ENCODE results near the gene CA10. TPM values are rescaled to one million over a fixed set of nuclear protein-coding genes. Genes with fewer than 3 reads are reported as not detected.

The CA10 gene
- total RNA-seq (ENCODE audit: unreplicated experiment): 1.3 TPM
- long read RNA-seq: 0 reads

- Mint-ChIP-seq H3K27me3 (ENCODE audit: unreplicated experiment) (peaks cover 16% of the 10 kb centered on the region), H3K36me3 (ENCODE audit: unreplicated experiment) (no peaks in the 10 kb centered on the region), H3K27ac (ENCODE audit: unreplicated experiment) (peak within 1 kb of the TSS; percentile 59), H3K4me3 (ENCODE audit: unreplicated experiment) (peak within 1 kb of the TSS; percentile 95), H3K4me1 (ENCODE audit: low read depth, unreplicated experiment) (peaks cover 12% of the 10 kb centered on the region), H3K9me3 (ENCODE audit: unreplicated experiment) (peaks cover 2% of the 10 kb centered on the region)
- TF ChIP-seq CTCF (IDR thresholded peaks at IDR 0.05; ENCODE audit: partially characterized antibody, unreplicated experiment): peak; percentile 11
- DNase-seq: peak; percentile 66
Measured at GRCh38 chr17:52158450-52159042, at the start of gene CA10. Gene CA10 (minus strand): TSS chr17:52158714.

- TF ChIP-seq CTCF (IDR thresholded peaks at IDR 0.05; ENCODE audit: partially characterized antibody, unreplicated experiment): no peak
- H3K4me1 Mint-ChIP-seq (ENCODE audit: low read depth, unreplicated experiment): peaks cover 8% of the 10 kb centered on the region
- peaks cover 2% of the 10 kb centered on the region for H3K9me3 Mint-ChIP-seq (ENCODE audit: unreplicated experiment)
- H3K27ac Mint-ChIP-seq (ENCODE audit: unreplicated experiment): no peak overlapping the region
- no peak for DNase-seq
- H3K27me3 Mint-ChIP-seq (ENCODE audit: unreplicated experiment): no peaks in the 10 kb centered on the region
- no peak overlapping the region for H3K4me3 Mint-ChIP-seq (ENCODE audit: unreplicated experiment)
- H3K36me3 Mint-ChIP-seq (ENCODE audit: unreplicated experiment): no peaks in the 10 kb centered on the region
Measured at GRCh38 chr17:52207796-52208195, 49.3 kb upstream of the CA10 start.

GRCh38 chr17:52202520-52203080 is 44.1 kb upstream of the CA10 start:
- Mint-ChIP-seq H3K9me3 (ENCODE audit: unreplicated experiment) (no peaks in the 10 kb centered on the region), H3K27me3 (ENCODE audit: unreplicated experiment) (no peaks in the 10 kb centered on the region), H3K36me3 (ENCODE audit: unreplicated experiment) (no peaks in the 10 kb centered on the region), H3K4me1 (ENCODE audit: low read depth, unreplicated experiment) (peaks cover 2% of the 10 kb centered on the region), H3K4me3 (ENCODE audit: unreplicated experiment) (no peak overlapping the region), H3K27ac (ENCODE audit: unreplicated experiment) (no peak overlapping the region)
- DNase-seq: no peak
- TF ChIP-seq CTCF (IDR thresholded peaks at IDR 0.05; ENCODE audit: partially characterized antibody, unreplicated experiment): no peak

- TF ChIP-seq CTCF (IDR thresholded peaks at IDR 0.05; ENCODE audit: partially characterized antibody, unreplicated experiment): no peak
- Mint-ChIP-seq H3K4me1 (ENCODE audit: low read depth, unreplicated experiment) (no peaks in the 10 kb centered on the region), H3K4me3 (ENCODE audit: unreplicated experiment) (no peak overlapping the region), H3K9me3 (ENCODE audit: unreplicated experiment) (no peaks in the 10 kb centered on the region), H3K27ac (ENCODE audit: unreplicated experiment) (no peak overlapping the region), H3K27me3 (ENCODE audit: unreplicated experiment) (no peaks in the 10 kb centered on the region), H3K36me3 (ENCODE audit: unreplicated experiment) (no peaks in the 10 kb centered on the region)
- no peak for DNase-seq
Measured at GRCh38 chr17:52201767-52202519, 43.4 kb upstream of the CA10 start.

- H3K27me3 Mint-ChIP-seq (ENCODE audit: unreplicated experiment): no peaks in the 10 kb centered on the region
- no peaks in the 10 kb centered on the region for H3K9me3 Mint-ChIP-seq (ENCODE audit: unreplicated experiment)
- H3K4me3 Mint-ChIP-seq (ENCODE audit: unreplicated experiment): no peak overlapping the region
- H3K4me1 Mint-ChIP-seq (ENCODE audit: low read depth, unreplicated experiment): no peaks in the 10 kb centered on the region
- H3K27ac Mint-ChIP-seq (ENCODE audit: unreplicated experiment): no peak overlapping the region
- no peak for TF ChIP-seq CTCF (IDR thresholded peaks at IDR 0.05; ENCODE audit: partially characterized antibody, unreplicated experiment)
- DNase-seq: no peak
- no peaks in the 10 kb centered on the region for H3K36me3 Mint-ChIP-seq (ENCODE audit: unreplicated experiment)
Measured at GRCh38 chr17:52191491-52191890, 33.0 kb upstream of the CA10 start.

Measured in glutamatergic neuron (in vitro differentiated cells).